Colonic mucosa (tissue), 4 donors: ENCODE data around the gene MARCKSL1. TPM values are rescaled to one million over a fixed set of nuclear protein-coding genes. Genes with fewer than 3 reads are reported as not detected.

Source experiments
- DNase-seq: peaks from one replicate; pipeline ENCODE4 v3.0.0-alpha.2; 2020
- H3K27ac ChIP-seq: fragments of 200-600 bp; one replicate; pipeline ENCODE4 v1.8.0; 2021
- H3K27me3 ChIP-seq: fragments of 200-600 bp; one replicate; pipeline ENCODE4 v1.8.0; 2021
- H3K36me3 ChIP-seq: fragments of 200-600 bp; one replicate; pipeline ENCODE4 v1.8.0; 2021
- H3K4me1 ChIP-seq: fragments of 200-600 bp; one replicate; pipeline ENCODE4 v1.8.0; 2021; ENCODE audit warnings: mild to moderate bottlenecking
- H3K4me3 ChIP-seq: fragments of 200-600 bp; one replicate; pipeline ENCODE4 v1.8.0; 2021
- H3K9ac ChIP-seq, 2 donors: one replicate each; pipeline ENCODE4 v1.7.0; 2013; ENCODE audit warnings: control low read depth in 2 of 2, low read depth in 2 of 2, low read length in 2 of 2
- H3K9me3 ChIP-seq: fragments of 200-600 bp; one replicate; pipeline ENCODE4 v1.8.0; 2021
- intact Hi-C: fragments of 100-400 bp; cut with DNase I; formaldehyde crosslinking; loops from one replicate; pipeline ENCODE4 v1.14.1; 2022
- total RNA-seq, 2 donors: library from RNA; stranded (reverse); fragmentation: NEBNext Ultra II Directional in 1 of 2; extraction: Animal tissue kit (Norgen Biotek cat#: 25700) in 1 of 2; gene quantifications; one replicate each; pipeline ENCODE4 v1.2.1, GENCODE V29; 2021
- TF ChIP-seq, protein P1 (sequence below): fragments of 200-600 bp; IDR thresholded peaks from one replicate; pipeline ENCODE4 v1.8.0; 2022; ENCODE audit warnings: antibody characterized with exemption, mild to moderate bottlenecking
- donor health status: healthy.
- donor health status: DM: no; HTN: no; CAD: no.
- donor health status: DM: no; HTN: no; CAD: no.

MARCKSL1 gene
- total RNA-seq, 2 donors from 2014 or later = 174 to 199 TPM

DNA sequence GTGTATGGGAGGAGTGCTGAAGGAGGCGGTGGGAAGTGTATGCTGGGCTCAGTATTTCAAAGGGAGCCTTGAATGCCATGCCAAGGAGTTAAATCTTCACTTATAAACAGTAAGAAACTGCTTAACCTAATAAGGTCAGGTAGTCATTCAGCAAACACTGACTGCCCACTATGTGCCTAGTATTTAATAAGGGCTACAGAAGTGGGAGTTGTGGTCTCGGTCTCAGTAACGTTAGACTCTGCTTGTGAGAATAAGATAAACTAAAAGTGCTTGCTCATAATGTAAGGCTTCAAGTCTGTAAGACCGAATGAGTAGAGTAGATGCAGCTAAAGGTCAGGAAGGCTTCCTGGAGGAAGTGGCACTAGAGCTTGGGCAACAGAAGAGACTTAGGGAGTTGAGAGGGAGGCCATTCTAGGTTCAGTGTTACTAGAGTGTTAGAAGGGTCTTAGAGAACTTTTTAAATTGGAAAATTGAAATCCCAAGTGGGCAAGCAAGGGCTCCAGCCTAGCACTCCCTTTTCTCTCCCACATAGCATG lies 6.0 kb downstream of the MARCKSL1 start:
- Histone ChIP-seq H3K9me3 (no peaks in the 10 kb centered on the region), H3K4me3 (no peak overlapping the region), H3K27ac (no peak overlapping the region), H3K36me3 (peaks cover 34% of the 10 kb centered on the region), H3K9ac (no peak overlapping the region), H3K4me1 (peaks cover 13% of the 10 kb centered on the region), H3K27me3 (no peaks in the 10 kb centered on the region)
- DNase-seq = no peak
- TF ChIP-seq, protein P1, sequence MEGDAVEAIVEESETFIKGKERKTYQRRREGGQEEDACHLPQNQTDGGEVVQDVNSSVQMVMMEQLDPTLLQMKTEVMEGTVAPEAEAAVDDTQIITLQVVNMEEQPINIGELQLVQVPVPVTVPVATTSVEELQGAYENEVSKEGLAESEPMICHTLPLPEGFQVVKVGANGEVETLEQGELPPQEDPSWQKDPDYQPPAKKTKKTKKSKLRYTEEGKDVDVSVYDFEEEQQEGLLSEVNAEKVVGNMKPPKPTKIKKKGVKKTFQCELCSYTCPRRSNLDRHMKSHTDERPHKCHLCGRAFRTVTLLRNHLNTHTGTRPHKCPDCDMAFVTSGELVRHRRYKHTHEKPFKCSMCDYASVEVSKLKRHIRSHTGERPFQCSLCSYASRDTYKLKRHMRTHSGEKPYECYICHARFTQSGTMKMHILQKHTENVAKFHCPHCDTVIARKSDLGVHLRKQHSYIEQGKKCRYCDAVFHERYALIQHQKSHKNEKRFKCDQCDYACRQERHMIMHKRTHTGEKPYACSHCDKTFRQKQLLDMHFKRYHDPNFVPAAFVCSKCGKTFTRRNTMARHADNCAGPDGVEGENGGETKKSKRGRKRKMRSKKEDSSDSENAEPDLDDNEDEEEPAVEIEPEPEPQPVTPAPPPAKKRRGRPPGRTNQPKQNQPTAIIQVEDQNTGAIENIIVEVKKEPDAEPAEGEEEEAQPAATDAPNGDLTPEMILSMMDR = no peak
- intact Hi-C loops = loop anchor here (10.0 kb wide), 1 partner anchor 85 kb away; the partner anchor contains the start of gene FAM167B

- no peak for DNase-seq
- TF ChIP-seq, protein P1 = no peak
- Histone ChIP-seq H3K4me1 (no peaks in the 10 kb centered on the region), H3K4me3 (no peak overlapping the region), H3K27me3 (no peaks in the 10 kb centered on the region), H3K27ac (no peak overlapping the region), H3K36me3 (peaks cover 26% of the 10 kb centered on the region), H3K9me3 (no peaks in the 10 kb centered on the region), H3K9ac (no peak overlapping the region)
- intact Hi-C loops = no loop called here
Observed at GRCh38 chr1:32327204-32327603, 8.8 kb downstream of the MARCKSL1 start.

DNA sequence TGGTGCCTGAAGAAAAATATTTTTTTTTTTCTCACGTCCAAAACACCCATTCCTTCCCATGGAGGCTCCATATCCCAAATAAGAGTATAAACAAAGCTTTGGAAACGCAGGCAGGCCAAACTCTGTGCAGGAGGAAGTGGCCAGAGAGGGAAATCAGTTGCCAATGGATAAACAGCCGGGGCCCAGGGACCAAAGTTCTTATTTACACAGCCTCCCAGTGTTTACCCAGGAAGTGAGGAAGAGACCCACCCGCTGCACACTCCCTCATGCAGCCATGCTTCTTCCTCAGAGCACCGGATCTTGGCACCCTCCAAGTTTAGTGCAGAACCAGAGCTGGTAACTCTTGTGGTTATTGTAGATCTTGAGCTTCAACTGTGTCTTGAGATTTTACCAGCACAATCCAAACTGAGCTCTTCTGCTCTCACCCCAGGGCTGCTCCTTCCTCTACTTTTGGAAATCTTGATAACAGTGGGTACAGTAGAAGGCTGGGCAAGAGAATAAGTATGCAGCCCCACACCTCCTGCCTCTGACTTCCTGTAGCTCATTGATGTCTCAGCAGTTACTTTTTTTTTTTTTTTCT lies 14.2 kb downstream of the MARCKSL1 start:
- TF ChIP-seq, protein P1 = no peak
- Histone ChIP-seq H3K27me3 (no peaks in the 10 kb centered on the region), H3K4me3 (no peak overlapping the region), H3K9me3 (no peaks in the 10 kb centered on the region), H3K4me1 (peaks cover 4% of the 10 kb centered on the region), H3K9ac (peak overlapping the region in 1 of 2 donors; percentile 78), H3K36me3 (peaks cover 17% of the 10 kb centered on the region), H3K27ac (peak overlapping the region; percentile 90)
- intact Hi-C loops = no loop called here
- DNase-seq = peak; percentile 91

- Histone ChIP-seq H3K27ac (no peak overlapping the region), H3K36me3 (peaks cover 6% of the 10 kb centered on the region), H3K9me3 (no peaks in the 10 kb centered on the region), H3K4me1 (peaks cover 4% of the 10 kb centered on the region), H3K27me3 (no peaks in the 10 kb centered on the region), H3K4me3 (no peak overlapping the region), H3K9ac (no peak overlapping the region)
- DNase-seq = no peak
- TF ChIP-seq, protein P1 = no peak
- intact Hi-C loops = no loop called here
Observed at GRCh38 chr1:32318127-32318869, 17.7 kb downstream of the MARCKSL1 start.

GRCh38 chr1:32316903-32317277 lies 19.1 kb downstream of the MARCKSL1 start:
- H3K9me3 ChIP-seq = no peaks in the 10 kb centered on the region
- H3K9ac ChIP-seq = no peak overlapping the region
- no peaks in the 10 kb centered on the region for H3K27me3 ChIP-seq
- H3K4me1 ChIP-seq = peaks cover 4% of the 10 kb centered on the region
- DNase-seq = no peak
- peaks cover 6% of the 10 kb centered on the region for H3K36me3 ChIP-seq
- H3K27ac ChIP-seq = peak overlapping the region; percentile 77
- H3K4me3 ChIP-seq = no peak overlapping the region
- intact Hi-C loops = no loop called here
- TF ChIP-seq, protein P1 = no peak
